SK-N-SH treated with all-trans-retinoic acid at 6 μM for 48 hours (cell line): ENCODE data around the gene IWS1.

Experiments used
- PPARA ChIP-seq: fragments of 250-450 bp; sonication (Bioruptor Pico); IDR thresholded peaks from 2 replicates; pipeline ENCODE4 v1.5.0; 2020; ENCODE audit warnings: mild to moderate bottlenecking, borderline replicate concordance
- TOX ChIP-seq: fragments of 250-450 bp; sonication (Bioruptor Pico); IDR thresholded peaks from 2 replicates; pipeline ENCODE4 v1.8.0; 2021; ENCODE audit warnings: mild to moderate bottlenecking, moderate library complexity, borderline replicate concordance

- TF ChIP-seq PPARA (CRISPR knock-in tag) (no peak), TOX (no peak)
These were observed 86.9 kb downstream of the IWS1 start for GRCh38 chr2:127439343-127439742.
